ENCODE measurements around the gene TMEM239.

DNA sequence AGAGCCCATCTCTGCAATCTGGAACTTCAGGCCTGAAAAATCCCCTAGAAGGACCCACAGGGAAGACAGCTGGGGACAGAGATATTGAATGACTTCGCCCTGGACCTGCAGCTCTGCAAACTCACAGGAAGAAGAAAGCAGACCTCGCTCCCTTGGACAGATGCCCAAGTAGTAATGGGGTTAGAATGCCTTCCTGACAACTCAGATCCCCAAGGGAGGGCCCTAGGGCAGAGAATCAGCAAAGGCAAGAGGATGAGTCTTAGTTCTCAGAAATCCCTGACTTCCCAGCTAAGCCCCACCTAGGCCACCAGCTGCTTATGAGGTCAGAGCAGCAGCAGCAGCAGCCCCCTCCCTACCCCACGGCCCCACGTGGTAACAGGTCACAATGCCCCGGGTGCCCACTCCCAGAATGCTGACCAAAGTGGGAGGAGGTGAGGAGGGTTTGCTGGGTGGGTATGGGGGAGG lies 1.5 kb upstream of the TMEM239 start, which contains the start of gene C20orf141:
- TF ChIP-seq, protein P1, sequence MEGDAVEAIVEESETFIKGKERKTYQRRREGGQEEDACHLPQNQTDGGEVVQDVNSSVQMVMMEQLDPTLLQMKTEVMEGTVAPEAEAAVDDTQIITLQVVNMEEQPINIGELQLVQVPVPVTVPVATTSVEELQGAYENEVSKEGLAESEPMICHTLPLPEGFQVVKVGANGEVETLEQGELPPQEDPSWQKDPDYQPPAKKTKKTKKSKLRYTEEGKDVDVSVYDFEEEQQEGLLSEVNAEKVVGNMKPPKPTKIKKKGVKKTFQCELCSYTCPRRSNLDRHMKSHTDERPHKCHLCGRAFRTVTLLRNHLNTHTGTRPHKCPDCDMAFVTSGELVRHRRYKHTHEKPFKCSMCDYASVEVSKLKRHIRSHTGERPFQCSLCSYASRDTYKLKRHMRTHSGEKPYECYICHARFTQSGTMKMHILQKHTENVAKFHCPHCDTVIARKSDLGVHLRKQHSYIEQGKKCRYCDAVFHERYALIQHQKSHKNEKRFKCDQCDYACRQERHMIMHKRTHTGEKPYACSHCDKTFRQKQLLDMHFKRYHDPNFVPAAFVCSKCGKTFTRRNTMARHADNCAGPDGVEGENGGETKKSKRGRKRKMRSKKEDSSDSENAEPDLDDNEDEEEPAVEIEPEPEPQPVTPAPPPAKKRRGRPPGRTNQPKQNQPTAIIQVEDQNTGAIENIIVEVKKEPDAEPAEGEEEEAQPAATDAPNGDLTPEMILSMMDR (optimal IDR thresholded peaks at IDR 0.05 in 1 of 3, IDR thresholded peaks at IDR 0.05 in 1 of 3, conservative IDR thresholded peaks at IDR 0.05 in 1 of 3; ENCODE audit: extremely low read depth in 1 of 3, insufficient read depth in 2 of 3, low read length in 3 of 3), result no peak
- no peak for TF ChIP-seq EZH2 (IDR thresholded peaks at IDR 0.05; ENCODE audit: low read length)

Data from keratinocyte (primary cell).